ENCODE data around the gene C4A. TPM values are rescaled to one million over a fixed set of nuclear protein-coding genes. Genes with fewer than 3 reads are reported as not detected.

The C4A gene
- total and polyA plus RNA-seq, 2 of the 13 experiments (the other 11 are each of a cell fraction or from before 2014, with no cell fraction given) = 165 to 478 TPM

DNA sequence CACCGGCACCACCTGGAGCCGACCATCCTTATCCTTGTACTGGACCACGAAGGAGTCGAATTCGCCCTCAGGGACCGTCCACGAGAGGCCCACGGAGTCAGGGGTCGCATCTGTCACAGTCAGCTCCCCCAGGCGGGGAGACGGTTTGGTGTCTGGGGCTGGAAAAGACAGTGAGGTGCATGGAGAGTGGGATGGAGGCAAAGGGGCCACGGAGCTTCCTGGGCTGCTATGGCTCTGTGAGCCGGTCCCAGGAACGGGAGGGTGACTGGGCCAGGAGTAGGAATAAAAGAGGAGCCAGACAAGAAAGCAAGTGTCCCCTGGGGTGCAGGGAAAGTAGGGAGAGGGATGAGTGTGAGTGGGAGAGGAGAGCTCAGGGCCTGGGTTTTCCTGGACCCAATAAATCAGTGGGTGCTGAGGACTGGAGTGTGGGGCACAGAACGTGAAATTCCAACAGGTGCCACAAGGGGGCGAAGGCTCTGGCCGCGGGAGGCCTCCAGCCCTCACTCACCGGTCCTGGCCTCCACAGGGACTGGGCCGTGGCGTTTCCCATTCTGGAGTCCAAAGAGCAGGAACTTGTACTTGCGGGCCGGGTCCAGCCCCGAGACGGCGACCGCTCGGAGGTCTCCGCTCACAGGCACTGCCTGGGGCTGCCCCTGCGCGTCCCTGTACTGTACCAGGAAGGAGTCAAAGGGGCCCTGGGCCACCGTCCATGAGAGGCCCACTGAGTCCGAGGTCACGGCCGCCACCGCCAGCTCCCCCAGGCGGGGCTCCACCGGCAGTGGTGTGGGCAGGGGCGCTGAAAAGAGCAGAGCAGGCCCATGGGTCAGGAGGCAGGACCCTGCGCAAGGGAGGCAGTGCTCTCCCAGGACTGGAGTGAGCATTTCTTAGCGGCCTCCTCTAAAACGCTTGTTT lies 66.3 kb downstream of the C4A start (continued):
- TF ChIP-seq, protein P1, sequence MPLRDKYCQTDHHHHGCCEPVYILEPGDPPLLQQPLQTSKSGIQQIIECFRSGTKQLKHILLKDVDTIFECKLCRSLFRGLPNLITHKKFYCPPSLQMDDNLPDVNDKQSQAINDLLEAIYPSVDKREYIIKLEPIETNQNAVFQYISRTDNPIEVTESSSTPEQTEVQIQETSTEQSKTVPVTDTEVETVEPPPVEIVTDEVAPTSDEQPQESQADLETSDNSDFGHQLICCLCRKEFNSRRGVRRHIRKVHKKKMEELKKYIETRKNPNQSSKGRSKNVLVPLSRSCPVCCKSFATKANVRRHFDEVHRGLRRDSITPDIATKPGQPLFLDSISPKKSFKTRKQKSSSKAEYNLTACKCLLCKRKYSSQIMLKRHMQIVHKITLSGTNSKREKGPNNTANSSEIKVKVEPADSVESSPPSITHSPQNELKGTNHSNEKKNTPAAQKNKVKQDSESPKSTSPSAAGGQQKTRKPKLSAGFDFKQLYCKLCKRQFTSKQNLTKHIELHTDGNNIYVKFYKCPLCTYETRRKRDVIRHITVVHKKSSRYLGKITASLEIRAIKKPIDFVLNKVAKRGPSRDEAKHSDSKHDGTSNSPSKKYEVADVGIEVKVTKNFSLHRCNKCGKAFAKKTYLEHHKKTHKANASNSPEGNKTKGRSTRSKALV (CRISPR knock-in tag; IDR thresholded peaks at IDR 0.05) = peak; percentile 91
- TF ChIP-seq ZNF570 (CRISPR knock-in tag; IDR thresholded peaks at IDR 0.05; ENCODE audit: borderline replicate concordance) (no peak), ATAD3A (CRISPR knock-in tag; IDR thresholded peaks at IDR 0.05) (no peak), ZNF546 (CRISPR knock-in tag; conservative IDR thresholded peaks at IDR 0.05) (peak; percentile 49; the same call in 1 of the 2 replicates), ZNF432 (CRISPR knock-in tag; IDR thresholded peaks at IDR 0.05; ENCODE audit: borderline replicate concordance) (no peak), ZNF816 (CRISPR knock-in tag; IDR thresholded peaks at IDR 0.05; ENCODE audit: borderline replicate concordance) (peak; percentile 66; the same call in 1 of the 2 replicates), MED13 (CRISPR knock-in tag; IDR thresholded peaks at IDR 0.05) (peak; percentile 77; the same call in 1 of the 2 replicates)
- TF ChIP-seq, protein P2, sequence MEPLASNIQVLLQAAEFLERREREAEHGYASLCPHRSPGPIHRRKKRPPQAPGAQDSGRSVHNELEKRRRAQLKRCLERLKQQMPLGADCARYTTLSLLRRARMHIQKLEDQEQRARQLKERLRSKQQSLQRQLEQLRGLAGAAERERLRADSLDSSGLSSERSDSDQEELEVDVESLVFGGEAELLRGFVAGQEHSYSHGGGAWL (CRISPR knock-in tag; IDR thresholded peaks at IDR 0.05) = 0 out of 2 replicates have a peak, but pooled peaks have one; percentile 48
- TF ChIP-seq, protein P3, sequence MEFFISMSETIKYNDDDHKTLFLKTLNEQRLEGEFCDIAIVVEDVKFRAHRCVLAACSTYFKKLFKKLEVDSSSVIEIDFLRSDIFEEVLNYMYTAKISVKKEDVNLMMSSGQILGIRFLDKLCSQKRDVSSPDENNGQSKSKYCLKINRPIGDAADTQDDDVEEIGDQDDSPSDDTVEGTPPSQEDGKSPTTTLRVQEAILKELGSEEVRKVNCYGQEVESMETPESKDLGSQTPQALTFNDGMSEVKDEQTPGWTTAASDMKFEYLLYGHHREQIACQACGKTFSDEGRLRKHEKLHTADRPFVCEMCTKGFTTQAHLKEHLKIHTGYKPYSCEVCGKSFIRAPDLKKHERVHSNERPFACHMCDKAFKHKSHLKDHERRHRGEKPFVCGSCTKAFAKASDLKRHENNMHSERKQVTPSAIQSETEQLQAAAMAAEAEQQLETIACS (CRISPR knock-in tag; IDR thresholded peaks at IDR 0.05) = peak; percentile 26; the same call in 1 of the 2 replicates
- TF ChIP-seq, protein P4, sequence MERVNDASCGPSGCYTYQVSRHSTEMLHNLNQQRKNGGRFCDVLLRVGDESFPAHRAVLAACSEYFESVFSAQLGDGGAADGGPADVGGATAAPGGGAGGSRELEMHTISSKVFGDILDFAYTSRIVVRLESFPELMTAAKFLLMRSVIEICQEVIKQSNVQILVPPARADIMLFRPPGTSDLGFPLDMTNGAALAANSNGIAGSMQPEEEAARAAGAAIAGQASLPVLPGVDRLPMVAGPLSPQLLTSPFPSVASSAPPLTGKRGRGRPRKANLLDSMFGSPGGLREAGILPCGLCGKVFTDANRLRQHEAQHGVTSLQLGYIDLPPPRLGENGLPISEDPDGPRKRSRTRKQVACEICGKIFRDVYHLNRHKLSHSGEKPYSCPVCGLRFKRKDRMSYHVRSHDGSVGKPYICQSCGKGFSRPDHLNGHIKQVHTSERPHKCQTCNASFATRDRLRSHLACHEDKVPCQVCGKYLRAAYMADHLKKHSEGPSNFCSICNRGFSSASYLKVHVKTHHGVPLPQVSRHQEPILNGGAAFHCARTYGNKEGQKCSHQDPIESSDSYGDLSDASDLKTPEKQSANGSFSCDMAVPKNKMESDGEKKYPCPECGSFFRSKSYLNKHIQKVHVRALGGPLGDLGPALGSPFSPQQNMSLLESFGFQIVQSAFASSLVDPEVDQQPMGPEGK (CRISPR knock-in tag; IDR thresholded peaks at IDR 0.05) = peak; percentile 81
- TF ChIP-seq, protein P5, sequence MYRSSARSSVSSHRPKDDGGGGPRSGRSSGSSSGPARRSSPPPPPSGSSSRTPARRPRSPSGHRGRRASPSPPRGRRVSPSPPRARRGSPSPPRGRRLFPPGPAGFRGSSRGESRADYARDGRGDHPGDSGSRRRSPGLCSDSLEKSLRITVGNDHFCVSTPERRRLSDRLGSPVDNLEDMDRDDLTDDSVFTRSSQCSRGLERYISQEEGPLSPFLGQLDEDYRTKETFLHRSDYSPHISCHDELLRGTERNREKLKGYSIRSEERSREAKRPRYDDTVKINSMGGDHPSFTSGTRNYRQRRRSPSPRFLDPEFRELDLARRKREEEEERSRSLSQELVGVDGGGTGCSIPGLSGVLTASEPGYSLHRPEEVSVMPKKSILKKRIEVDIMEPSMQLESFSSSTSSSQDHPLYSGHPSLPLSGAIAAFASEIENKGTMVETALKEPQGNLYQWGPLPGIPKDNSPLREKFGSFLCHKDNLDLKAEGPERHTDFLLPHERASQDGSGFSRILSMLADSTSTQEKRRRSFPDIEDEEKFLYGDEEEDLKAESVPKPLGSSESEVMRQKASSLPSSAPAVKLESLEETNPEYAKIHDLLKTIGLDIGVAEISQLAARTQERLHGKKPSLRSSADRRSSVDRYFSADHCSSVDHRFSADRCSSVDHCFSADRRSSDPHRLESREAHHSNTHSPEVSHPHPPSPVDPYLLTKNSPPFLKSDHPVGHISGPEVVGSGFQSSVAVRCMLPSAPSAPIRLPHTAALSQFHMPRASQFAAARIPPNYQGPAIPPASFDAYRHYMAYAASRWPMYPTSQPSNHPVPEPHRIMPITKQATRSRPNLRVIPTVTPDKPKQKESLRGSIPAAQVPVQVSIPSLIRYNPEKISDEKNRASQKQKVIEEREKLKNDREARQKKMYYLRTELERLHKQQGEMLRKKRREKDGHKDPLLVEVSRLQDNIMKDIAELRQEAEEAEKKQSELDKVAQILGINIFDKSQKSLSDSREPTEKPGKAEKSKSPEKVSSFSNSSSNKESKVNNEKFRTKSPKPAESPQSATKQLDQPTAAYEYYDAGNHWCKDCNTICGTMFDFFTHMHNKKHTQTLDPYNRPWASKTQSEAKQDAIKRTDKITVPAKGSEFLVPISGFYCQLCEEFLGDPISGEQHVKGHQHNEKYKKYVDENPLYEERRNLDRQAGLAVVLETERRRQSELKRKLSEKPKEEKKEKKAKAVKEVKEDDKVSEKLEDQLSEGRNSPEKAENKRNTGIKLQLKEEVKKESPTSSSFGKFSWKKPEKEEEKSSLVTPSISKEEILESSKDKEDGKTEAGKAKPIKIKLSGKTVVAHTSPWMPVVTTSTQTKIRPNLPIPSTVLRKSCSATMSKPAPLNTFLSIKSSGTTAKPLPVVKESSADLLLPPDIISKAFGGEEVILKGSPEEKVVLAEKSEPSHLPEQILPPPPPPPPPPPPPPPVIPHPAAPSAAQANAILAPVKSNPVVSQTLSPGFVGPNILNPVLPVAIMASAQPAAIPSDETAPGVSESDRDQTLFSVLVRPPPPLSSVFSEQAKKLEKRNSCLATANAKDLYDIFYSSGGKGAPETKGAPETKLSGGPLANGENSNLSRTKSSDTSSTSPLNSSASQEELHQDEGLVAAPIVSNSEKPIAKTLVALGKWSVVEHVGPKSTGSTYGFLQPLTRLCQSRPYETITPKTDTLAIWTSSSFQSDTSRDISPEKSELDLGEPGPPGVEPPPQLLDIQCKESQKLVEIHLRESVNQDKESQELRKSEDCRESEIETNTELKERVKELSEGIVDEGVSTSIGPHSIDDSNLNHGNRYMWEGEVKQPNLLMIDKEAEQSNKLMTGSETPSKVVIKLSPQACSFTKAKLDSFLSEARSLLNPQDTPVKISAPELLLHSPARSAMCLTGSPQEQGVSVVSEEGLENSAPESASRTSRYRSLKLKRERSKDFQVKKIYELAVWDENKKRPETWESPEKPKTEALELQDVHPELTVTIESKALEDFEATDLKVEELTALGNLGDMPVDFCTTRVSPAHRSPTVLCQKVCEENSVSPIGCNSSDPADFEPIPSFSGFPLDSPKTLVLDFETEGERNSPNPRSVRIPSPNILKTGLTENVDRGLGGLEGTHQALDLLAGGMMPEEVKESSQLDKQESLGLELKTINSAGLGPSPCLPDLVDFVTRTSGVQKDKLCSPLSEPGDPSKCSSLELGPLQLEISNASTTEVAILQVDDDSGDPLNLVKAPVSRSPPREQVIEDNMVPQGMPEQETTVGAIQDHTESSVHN (CRISPR knock-in tag; IDR thresholded peaks at IDR 0.05) = no peak
- TF ChIP-seq, protein P6, sequence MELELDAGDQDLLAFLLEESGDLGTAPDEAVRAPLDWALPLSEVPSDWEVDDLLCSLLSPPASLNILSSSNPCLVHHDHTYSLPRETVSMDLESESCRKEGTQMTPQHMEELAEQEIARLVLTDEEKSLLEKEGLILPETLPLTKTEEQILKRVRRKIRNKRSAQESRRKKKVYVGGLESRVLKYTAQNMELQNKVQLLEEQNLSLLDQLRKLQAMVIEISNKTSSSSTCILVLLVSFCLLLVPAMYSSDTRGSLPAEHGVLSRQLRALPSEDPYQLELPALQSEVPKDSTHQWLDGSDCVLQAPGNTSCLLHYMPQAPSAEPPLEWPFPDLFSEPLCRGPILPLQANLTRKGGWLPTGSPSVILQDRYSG (CRISPR knock-in tag; IDR thresholded peaks at IDR 0.05) = peak; percentile 45; the same call in 1 of the 2 replicates

Data from HepG2 (cell line).